Measurements from ENCODE around the gene SLC25A22. TPM values are rescaled to one million over a fixed set of nuclear protein-coding genes. Genes with fewer than 3 reads are reported as not detected.

The SLC25A22 gene
- total and polyA plus RNA-seq, 9 of the 15 experiments (the other 6 are each of a cell fraction or from before 2014, with no cell fraction given), result 0.41 to 55.4 (median 11.4) TPM

GRCh38 chr11:841981-842369 is 43.9 kb upstream of the SLC25A22 start (continued):
- TF ChIP-seq UBTF (IDR thresholded peaks at IDR 0.05; ENCODE audit: borderline replicate concordance in 1 of 2, low read depth in 2 of 2, low read length in 2 of 2) (peak in 1 of 2 experiments; percentile 35; a peak in 1 of 4 replicates), ZNF445 (CRISPR knock-in tag; IDR thresholded peaks at IDR 0.05; ENCODE audit: low read depth) (no peak), ZNF121 (CRISPR knock-in tag; conservative IDR thresholded peaks at IDR 0.05) (0 out of 2 replicates have a peak, but pooled peaks have one; percentile 44), LEF1 (IDR thresholded peaks at IDR 0.05) (no peak), DDX20 (tag; IDR thresholded peaks at IDR 0.05; ENCODE audit: low read depth) (no peak), ETV6 (IDR thresholded peaks at IDR 0.05; ENCODE audit: borderline replicate concordance in 1 of 2, low read depth in 2 of 2, low read length in 1 of 2) (no peak), ETV6 (CRISPR knock-in tag; IDR thresholded peaks at IDR 0.05; ENCODE audit: borderline replicate concordance) (no peak), ZNF518B (CRISPR knock-in tag; IDR thresholded peaks at IDR 0.05) (no peak), ELK1 (CRISPR knock-in tag; IDR thresholded peaks at IDR 0.05) (no peak), FOXM1 (IDR thresholded peaks at IDR 0.05; ENCODE audit: low read depth) (no peak), FOXM1 (CRISPR knock-in tag; IDR thresholded peaks at IDR 0.05; ENCODE audit: low read depth) (0 out of 2 replicates have a peak, but pooled peaks have one; percentile 12), MBD2 (IDR thresholded peaks at IDR 0.05; ENCODE audit: borderline replicate concordance, low read depth) (no peak), CXXC5 (CRISPR knock-in tag; IDR thresholded peaks at IDR 0.05) (no peak), TEAD1 (CRISPR knock-in tag; IDR thresholded peaks at IDR 0.05) (no peak), FOXA3 (CRISPR knock-in tag; conservative IDR thresholded peaks at IDR 0.05 in 1 of 2, IDR thresholded peaks at IDR 0.05 in 1 of 2) (no peak), SRSF9 (IDR thresholded peaks at IDR 0.05; ENCODE audit: borderline replicate concordance, low read depth, low read length) (no peak), TFAP4 (CRISPR knock-in tag; IDR thresholded peaks at IDR 0.05; ENCODE audit: borderline replicate concordance) (peak; percentile 31; the same call in 1 of the 2 replicates), ZNF699 (CRISPR knock-in tag; IDR thresholded peaks at IDR 0.05; ENCODE audit: insufficient replicate concordance) (no peak)
- TF ChIP-seq, protein P1, sequence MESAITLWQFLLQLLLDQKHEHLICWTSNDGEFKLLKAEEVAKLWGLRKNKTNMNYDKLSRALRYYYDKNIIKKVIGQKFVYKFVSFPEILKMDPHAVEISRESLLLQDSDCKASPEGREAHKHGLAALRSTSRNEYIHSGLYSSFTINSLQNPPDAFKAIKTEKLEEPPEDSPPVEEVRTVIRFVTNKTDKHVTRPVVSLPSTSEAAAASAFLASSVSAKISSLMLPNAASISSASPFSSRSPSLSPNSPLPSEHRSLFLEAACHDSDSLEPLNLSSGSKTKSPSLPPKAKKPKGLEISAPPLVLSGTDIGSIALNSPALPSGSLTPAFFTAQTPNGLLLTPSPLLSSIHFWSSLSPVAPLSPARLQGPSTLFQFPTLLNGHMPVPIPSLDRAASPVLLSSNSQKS (CRISPR knock-in tag; IDR thresholded peaks at IDR 0.05), result no peak

All from K562 (cell line).